Ascending aorta (tissue), 2 donors: ENCODE data around the gene NUMB. TPM values are rescaled to one million over a fixed set of nuclear protein-coding genes. Genes with fewer than 3 reads are reported as not detected.

Source experiments
- DNase-seq, 2 donors: peaks; one replicate each; pipeline ENCODE4 v3.0.0-alpha.2; 2019; ENCODE audit warnings: low spot score in 2 of 2
- H3K27ac ChIP-seq, 2 donors: fragments of 200-600 bp; sonication (generic); one replicate each; pipeline ENCODE4 v1.5.1; 2016 to 2017; ENCODE audit warnings: mild to moderate bottlenecking in 1 of 2
- H3K27me3 ChIP-seq: fragments of 200-600 bp; sonication (generic); one replicate; pipeline ENCODE4 v1.5.1; 2017
- H3K36me3 ChIP-seq, 2 donors: fragments of 200-600 bp; sonication (generic); one replicate each; pipeline ENCODE4 v1.5.1; 2016
- H3K4me1 ChIP-seq, 2 donors: fragments of 200-600 bp; sonication (generic); one replicate each; pipeline ENCODE4 v1.5.1; 2016 to 2017; ENCODE audit warnings: mild to moderate bottlenecking in 1 of 2
- H3K4me3 ChIP-seq, 2 donors: fragments of 200-600 bp; sonication (generic); one replicate each; pipeline ENCODE4 v1.5.1; 2016 to 2017; ENCODE audit warnings: mild to moderate bottlenecking in 1 of 2
- H3K9me3 ChIP-seq, 2 donors: fragments of 200-600 bp; sonication (generic); one replicate each; pipeline ENCODE4 v1.5.1; 2016
- intact Hi-C: fragments of 100-400 bp; cut with DNase I; formaldehyde crosslinking; loops from one replicate; pipeline ENCODE4 v1.15.1; 2023
- total RNA-seq: library from RNA; depleted of rRNA; stranded (reverse); fragments of >200 nt; gene quantifications from one replicate; pipeline ENCODE4 v1.1.0, GENCODE V29; 2016
- TF ChIP-seq, protein P1 (sequence below), 3 experiments: fragments of 200-600 bp in 2 of 3; fragments of 450-650 bp in 1 of 3; sonication (generic) in 2 of 3; IDR thresholded peaks; one replicate each; pipeline ENCODE4 v1.5.1; 2016 to 2019; ENCODE audit warnings: antibody characterized with exemption in 3 of 3, mild to moderate bottlenecking in 1 of 3, moderate library complexity in 1 of 3

Gene NUMB
- total RNA-seq, 1 donor from 2014 or later, result 20.1 TPM

DNA sequence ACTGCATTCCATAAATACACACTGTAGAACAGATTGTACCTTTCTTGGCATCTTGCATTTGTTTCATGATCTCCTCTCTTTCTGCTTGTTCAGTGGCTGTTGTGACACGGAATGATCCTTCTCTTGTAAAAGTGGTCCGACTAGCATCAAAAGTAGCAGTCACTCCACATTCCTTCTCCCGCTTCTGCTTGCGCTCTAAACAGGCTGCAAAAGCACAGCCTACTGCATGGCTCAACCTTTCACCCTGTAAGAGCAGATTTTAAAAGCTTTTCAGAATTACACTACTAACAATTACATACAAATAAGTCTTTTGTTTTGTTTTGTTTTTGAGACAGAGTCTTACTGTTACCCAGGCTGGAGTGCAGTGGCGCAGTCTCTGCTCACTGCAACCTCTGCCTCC lies 171.3 kb downstream of the NUMB start:
- peaks cover 39 to 48% of the 10 kb centered on the region in 2 donors for H3K36me3 ChIP-seq
- DNase-seq, result no peak
- H3K4me3 ChIP-seq, result no peak overlapping the region
- H3K9me3 ChIP-seq, result no peaks in the 10 kb centered on the region
- no peaks in the 10 kb centered on the region for H3K4me1 ChIP-seq
- H3K27me3 ChIP-seq, result no peaks in the 10 kb centered on the region
- H3K27ac ChIP-seq, result no peak overlapping the region
- intact Hi-C loops, result no loop called here
- TF ChIP-seq, protein P1, sequence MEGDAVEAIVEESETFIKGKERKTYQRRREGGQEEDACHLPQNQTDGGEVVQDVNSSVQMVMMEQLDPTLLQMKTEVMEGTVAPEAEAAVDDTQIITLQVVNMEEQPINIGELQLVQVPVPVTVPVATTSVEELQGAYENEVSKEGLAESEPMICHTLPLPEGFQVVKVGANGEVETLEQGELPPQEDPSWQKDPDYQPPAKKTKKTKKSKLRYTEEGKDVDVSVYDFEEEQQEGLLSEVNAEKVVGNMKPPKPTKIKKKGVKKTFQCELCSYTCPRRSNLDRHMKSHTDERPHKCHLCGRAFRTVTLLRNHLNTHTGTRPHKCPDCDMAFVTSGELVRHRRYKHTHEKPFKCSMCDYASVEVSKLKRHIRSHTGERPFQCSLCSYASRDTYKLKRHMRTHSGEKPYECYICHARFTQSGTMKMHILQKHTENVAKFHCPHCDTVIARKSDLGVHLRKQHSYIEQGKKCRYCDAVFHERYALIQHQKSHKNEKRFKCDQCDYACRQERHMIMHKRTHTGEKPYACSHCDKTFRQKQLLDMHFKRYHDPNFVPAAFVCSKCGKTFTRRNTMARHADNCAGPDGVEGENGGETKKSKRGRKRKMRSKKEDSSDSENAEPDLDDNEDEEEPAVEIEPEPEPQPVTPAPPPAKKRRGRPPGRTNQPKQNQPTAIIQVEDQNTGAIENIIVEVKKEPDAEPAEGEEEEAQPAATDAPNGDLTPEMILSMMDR (IDR thresholded peaks at IDR 0.05), result no peak

DNA sequence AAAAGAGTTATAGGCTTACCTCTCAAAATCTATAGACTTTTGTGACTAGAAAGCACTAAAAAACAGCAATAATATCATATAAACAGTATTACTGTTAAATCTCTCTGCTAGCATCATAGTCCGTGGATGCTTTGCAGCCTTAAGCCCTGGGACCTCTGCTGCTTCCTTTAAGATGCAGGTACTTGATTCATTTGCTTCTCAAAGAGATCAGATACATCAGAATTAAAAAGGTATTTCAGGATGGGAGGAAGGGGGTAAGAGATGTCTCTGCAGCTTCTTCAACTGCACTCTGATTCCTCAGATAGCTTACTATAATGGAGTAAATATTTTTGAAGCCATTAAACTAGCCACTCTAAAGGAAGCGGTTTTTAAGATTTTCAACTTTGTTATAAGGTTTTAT lies 171.7 kb downstream of the NUMB start:
- no peaks in the 10 kb centered on the region for H3K4me1 ChIP-seq
- TF ChIP-seq, protein P1 (IDR thresholded peaks at IDR 0.05), result no peak
- intact Hi-C loops, result no loop called here
- H3K27ac ChIP-seq, result no peak overlapping the region
- H3K36me3 ChIP-seq, result peaks cover 39 to 50% of the 10 kb centered on the region in 2 donors
- H3K9me3 ChIP-seq, result no peaks in the 10 kb centered on the region
- no peak for DNase-seq
- no peak overlapping the region for H3K4me3 ChIP-seq
- H3K27me3 ChIP-seq, result no peaks in the 10 kb centered on the region

DNA sequence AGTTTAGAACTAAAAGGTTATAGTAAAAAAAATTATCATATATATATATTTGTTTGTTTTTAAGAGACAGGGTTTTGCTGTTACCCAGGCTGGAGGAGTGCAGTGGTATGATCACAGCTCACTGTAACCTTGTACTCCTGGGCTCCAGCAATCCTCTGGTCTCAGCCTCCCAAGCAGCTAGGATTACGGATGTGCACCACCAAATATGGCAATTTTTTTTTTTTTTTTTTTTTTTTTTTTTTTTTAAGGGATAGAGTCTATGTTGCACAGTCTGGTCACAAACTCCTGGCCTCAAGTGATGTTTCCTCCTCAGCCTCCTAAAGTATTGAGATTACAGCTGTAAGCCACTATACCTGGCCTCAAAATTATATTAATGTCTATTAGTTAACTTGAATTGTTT lies 172.4 kb downstream of the NUMB start:
- DNase-seq, result no peak
- intact Hi-C loops, result no loop called here
- Histone ChIP-seq H3K27me3 (no peaks in the 10 kb centered on the region), H3K36me3 (peaks cover 42 to 47% of the 10 kb centered on the region in 2 donors), H3K27ac (no peak overlapping the region), H3K4me1 (no peaks in the 10 kb centered on the region), H3K9me3 (no peaks in the 10 kb centered on the region), H3K4me3 (no peak overlapping the region)
- TF ChIP-seq, protein P1 (IDR thresholded peaks at IDR 0.05), result no peak

DNA sequence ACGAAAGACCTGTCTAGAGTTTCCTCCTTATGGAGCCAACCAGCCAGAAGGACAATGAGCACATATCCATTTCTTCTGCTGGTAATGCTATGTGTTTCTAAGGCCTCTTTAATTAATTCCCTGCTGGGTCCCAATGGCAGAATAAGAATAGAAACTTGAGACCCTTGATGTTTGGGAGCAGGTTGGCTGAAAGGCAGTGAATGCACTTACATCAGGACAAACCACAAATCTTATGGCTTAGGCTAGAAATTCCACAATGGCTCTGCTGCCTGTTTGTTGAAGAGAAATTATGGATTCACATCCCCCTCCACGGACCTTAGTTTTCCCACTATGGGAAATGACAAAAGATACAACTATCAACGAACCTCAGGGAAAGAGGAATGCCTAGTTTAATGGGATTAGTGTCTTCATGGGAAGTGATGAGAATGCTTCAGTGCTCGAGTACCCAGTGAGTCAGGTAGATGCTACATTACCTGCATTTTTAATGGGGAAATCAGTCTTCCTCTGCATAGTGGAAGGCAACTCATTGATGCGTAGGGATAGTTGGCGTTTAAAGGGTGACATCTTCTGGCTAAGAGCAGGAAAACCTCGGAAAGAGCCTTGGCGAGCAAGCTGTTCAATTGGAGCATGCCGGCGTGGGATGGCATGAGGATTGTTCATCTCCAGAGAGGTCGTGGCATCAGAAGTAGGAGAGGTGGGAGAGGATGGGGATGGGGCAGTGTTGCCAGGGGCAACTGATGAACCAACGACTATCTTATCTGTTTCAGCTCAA lies 174.6 kb downstream of the NUMB start:
- intact Hi-C loops, result no loop called here
- Histone ChIP-seq H3K4me3 (no peak overlapping the region), H3K27ac (no peak overlapping the region), H3K9me3 (no peaks in the 10 kb centered on the region), H3K36me3 (peaks cover 47 to 54% of the 10 kb centered on the region in 2 donors), H3K4me1 (no peaks in the 10 kb centered on the region), H3K27me3 (no peaks in the 10 kb centered on the region)
- no peak for DNase-seq
- TF ChIP-seq, protein P1 (IDR thresholded peaks at IDR 0.05), result no peak

DNA sequence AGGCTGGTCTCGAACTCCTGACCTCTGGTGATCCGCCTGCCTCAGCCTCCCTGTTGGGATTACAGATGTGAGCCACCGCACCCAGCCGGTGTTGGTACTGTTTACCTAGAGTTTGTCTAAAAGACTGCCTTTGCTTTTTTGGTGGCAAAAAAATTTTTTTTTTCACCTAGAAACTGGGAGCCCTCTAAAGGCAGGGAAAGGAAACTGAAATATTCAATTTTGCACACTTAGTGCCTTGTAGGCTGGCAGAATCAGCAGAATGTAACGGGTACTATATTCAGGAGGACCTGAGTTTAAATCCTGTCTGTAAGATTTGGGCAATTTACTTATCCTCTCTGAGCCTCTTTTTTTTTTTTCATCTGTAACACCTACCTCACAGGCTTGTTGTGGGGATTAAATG lies 177.4 kb downstream of the NUMB start:
- H3K36me3 ChIP-seq, result peaks cover 31 to 75% of the 10 kb centered on the region in 2 donors
- intact Hi-C loops, result no loop called here

More for the DNA sequence above, 177.4 kb downstream of the NUMB start:
- no peaks in the 10 kb centered on the region for H3K9me3 ChIP-seq
- DNase-seq, result no peak
- no peak overlapping the region for H3K27ac ChIP-seq
- TF ChIP-seq, protein P1 (IDR thresholded peaks at IDR 0.05), result no peak
- no peak overlapping the region for H3K4me3 ChIP-seq
- no peaks in the 10 kb centered on the region for H3K27me3 ChIP-seq
- H3K4me1 ChIP-seq, result no peaks in the 10 kb centered on the region
